GF-D8 (cell line): ENCODE measurements around the gene SLC39A7.
A peak's percentile ranks its signal among the peaks of the same experiment; 100 is the strongest.

ENCODE experiments used
- DNase-seq: peaks from one replicate; lab custom pipeline; 2025; lab: John Stamatoyannopoulos, UW

The SLC39A7 gene

GRCh38 chr6:33190504-33191107, 10.1 kb upstream of the SLC39A7 start:
- DNase-seq, result no peak

GRCh38 chr6:33191383-33192104, 9.1 kb upstream of the SLC39A7 start:
- DNase-seq, result no peak

GRCh38 chr6:33192105-33192646, 8.5 kb upstream of the SLC39A7 start, which contains the start of gene COL11A2:
TSS of gene COL11A2 (minus strand) at chr6:33192467. CDS start at chr6:33192240, 227 bp downstream.
- DNase-seq, result no peak

- no peak for DNase-seq
These were observed 7.7 kb upstream of the SLC39A7 start for GRCh38 chr6:33192671-33193602.

- DNase-seq, result no peak
These were observed 7.0 kb upstream of the SLC39A7 start for GRCh38 chr6:33193619-33194018.

- DNase-seq, result no peak
These were observed 6.2 kb upstream of the SLC39A7 start for GRCh38 chr6:33194431-33194979.

- no peak for DNase-seq
These were observed 5.1 kb upstream of the SLC39A7 start for GRCh38 chr6:33195304-33196165.

GRCh38 chr6:33197431-33198048, 3.1 kb upstream of the SLC39A7 start:
- peak; percentile 25 for DNase-seq

- DNase-seq, result no peak
These were observed 2.4 kb upstream of the SLC39A7 start for GRCh38 chr6:33198159-33198852.

GRCh38 chr6:33198853-33199436, 1.7 kb upstream of the SLC39A7 start:
- DNase-seq, result no peak

GRCh38 chr6:33199687-33200218, 914 bp upstream of the SLC39A7 start:
- DNase-seq, result peak; percentile 14

- no peak for DNase-seq
These were observed 479 bp downstream of the SLC39A7 start for GRCh38 chr6:33201147-33201545.

GRCh38 chr6:33201935-33202334, 1.3 kb downstream of the SLC39A7 start:
- DNase-seq, result no peak

- no peak for DNase-seq
These were observed 2.1 kb downstream of the SLC39A7 start for GRCh38 chr6:33202799-33203198.

GRCh38 chr6:33203443-33204164, 2.9 kb downstream of the SLC39A7 start:
- no peak for DNase-seq

- no peak for DNase-seq
These were observed 3.4 kb downstream of the SLC39A7 start for GRCh38 chr6:33204165-33204414.

GRCh38 chr6:33204415-33205190, 3.9 kb downstream of the SLC39A7 start, which contains the start of gene HSD17B8:
TSS of gene HSD17B8 (plus strand) at chr6:33204655. CDS start at chr6:33204669, 14 bp downstream.
- no peak for DNase-seq
